SK-N-SH treated with all-trans-retinoic acid at 6 μM for 48 hours (cell line): ENCODE results near the gene GPR32.

Source experiments
- ARNTL ChIP-seq: fragments of 450-650 bp; formaldehyde crosslinking; IDR thresholded peaks from 2 replicates; pipeline ENCODE4 v1.5.0; 2020; ENCODE audit warnings: low read depth, mild to moderate bottlenecking, moderate library complexity, borderline replicate concordance
- ESRRG ChIP-seq: fragments of 250-450 bp; sonication (Bioruptor Pico); IDR thresholded peaks from 2 replicates; pipeline ENCODE4 v1.6.1; 2021; ENCODE audit warnings: mild to moderate bottlenecking
- ZFP3 ChIP-seq: fragments of 250-450 bp; sonication (Bioruptor Pico); IDR thresholded peaks from 2 replicates; pipeline ENCODE4 v1.5.0; 2020; ENCODE audit warnings: mild to moderate bottlenecking, moderate library complexity

DNA sequence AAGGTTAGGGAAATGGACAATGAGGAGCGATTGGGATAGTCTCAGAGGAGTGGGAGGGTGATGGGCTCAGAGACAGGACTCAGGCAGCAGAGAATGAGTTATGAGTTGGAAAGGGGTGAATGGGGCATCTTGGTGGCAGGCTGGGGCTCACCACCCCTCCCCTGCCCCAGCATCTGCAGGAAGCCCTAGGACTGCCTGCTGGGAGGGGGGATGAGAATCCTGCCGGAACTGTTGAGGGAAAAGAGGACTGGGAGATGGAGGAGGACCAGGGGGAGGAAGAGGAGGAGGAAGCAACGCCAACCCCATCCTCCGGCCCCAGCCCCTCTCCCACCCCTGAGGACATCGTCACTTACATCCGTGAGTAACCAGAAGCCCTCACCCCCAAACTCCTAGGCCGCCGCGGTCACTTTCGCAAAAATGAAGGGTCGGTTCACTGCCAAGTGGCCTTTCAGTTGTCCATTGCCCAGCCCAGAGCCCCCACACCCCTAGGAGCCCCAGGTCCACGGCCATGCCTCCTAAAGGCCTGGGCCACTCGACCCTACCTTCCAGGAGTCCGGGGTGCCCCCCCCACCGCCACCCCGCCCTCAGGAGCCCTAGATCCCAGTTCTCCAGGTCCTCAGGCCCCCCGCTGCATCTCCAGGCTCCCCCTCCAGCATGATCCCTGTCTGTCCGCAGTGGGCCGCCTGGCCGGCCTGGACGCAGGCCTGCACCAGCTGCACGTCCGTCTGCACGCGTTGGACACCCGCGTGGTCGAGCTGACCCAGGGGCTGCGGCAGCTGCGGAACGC lies 46.3 kb upstream of the GPR32 start:
- TF ChIP-seq ARNTL (CRISPR knock-in tag) (no peak), ZFP3 (no peak), ESRRG (CRISPR knock-in tag) (no peak)
